ENCODE measurements around the gene CKAP5.
A peak's percentile ranks its signal among the peaks of the same experiment; 100 is the strongest.

CKAP5 gene

GRCh38 chr11:46845740-46846509 is at the start of gene CKAP5:
TSS of gene CKAP5 (minus strand) at chr11:46846280. CDS start at chr11:46821231, 25,049 bp downstream.
- H3K36me3 Mint-ChIP-seq (ENCODE audit: low read depth) = peaks cover 28% of the 10 kb centered on the region
- peaks cover 45% of the 10 kb centered on the region for H3K4me1 Mint-ChIP-seq (ENCODE audit: low read depth)
- no peaks in the 10 kb centered on the region for H3K27me3 Mint-ChIP-seq
- peak within 1 kb of the TSS; percentile 92 for H3K4me3 Mint-ChIP-seq
- H3K9me3 Mint-ChIP-seq = no peaks in the 10 kb centered on the region
- H3K27ac Mint-ChIP-seq = peak within 1 kb of the TSS; percentile 93

DNA sequence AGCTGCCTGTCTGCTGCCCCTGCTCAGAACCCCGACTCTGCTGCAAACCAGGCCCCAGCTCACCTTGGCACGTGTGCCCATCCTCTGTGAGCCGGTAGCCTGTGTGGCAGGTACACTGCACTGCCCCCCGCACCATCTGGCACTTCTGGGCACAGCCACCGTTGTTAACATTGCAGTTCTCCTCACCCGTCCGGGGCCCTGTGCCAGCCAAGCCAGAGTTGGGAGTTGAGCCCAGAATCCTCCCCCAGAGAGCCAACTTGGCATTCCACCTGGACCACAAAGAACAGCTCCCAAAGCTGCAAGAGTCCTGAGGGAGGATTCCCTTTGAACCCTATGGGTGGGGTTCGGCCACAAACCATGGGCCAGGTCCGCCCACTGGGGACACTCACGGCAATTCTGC is 49.7 kb upstream of the CKAP5 start:
- H3K9me3 Mint-ChIP-seq = no peaks in the 10 kb centered on the region
- no peak overlapping the region for H3K4me3 Mint-ChIP-seq
- H3K4me1 Mint-ChIP-seq (ENCODE audit: low read depth) = no peaks in the 10 kb centered on the region

DNA sequence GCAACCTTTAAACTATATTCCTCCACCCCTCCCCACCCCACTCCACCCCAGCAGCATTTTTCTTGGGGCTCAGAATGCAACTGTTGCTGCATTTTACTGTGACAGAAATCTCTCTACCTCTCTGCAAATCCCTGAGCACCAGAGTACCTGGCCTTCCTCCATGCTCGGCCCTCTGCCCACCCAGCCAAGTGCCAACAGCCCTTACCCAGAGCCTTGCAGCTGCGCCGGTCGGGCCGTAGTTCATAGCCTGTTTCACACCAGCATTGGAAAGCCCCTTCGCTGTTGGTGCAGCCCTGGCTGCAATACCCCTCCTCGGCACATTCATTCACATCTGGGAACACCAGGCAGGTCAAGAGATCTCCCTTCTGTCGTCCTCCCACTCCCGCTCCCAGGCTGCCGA is 48.9 kb upstream of the CKAP5 start:
- H3K27me3 Mint-ChIP-seq = no peaks in the 10 kb centered on the region
- H3K4me1 Mint-ChIP-seq (ENCODE audit: low read depth) = no peaks in the 10 kb centered on the region
- H3K4me3 Mint-ChIP-seq = no peak overlapping the region
- no peaks in the 10 kb centered on the region for H3K36me3 Mint-ChIP-seq (ENCODE audit: low read depth)
- no peak overlapping the region for H3K27ac Mint-ChIP-seq
- H3K9me3 Mint-ChIP-seq = no peaks in the 10 kb centered on the region

More for the DNA sequence above, 49.7 kb upstream of the CKAP5 start:
- no peak overlapping the region for H3K27ac Mint-ChIP-seq
- H3K36me3 Mint-ChIP-seq (ENCODE audit: low read depth) = no peaks in the 10 kb centered on the region
- H3K27me3 Mint-ChIP-seq = no peaks in the 10 kb centered on the region

DNA sequence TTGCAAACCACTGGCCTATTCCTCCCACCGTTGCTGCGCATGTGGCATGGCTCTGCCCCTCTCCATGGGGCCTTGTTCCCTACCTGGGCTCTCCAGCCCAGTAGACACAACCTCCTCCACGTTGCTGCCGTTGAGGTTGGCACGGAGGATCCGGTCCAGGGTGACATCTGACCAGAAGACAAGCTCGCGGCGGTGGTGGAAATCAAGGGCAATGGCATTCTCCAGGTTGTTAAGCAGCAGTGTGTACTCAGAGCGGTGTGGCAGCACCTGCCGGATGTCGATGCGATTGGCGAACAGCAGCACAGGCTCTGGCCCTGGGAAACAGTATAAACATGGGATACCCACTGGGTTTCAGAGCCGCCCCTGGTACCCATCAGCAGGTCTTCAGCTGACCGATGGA is 48.4 kb upstream of the CKAP5 start:
- H3K9me3 Mint-ChIP-seq = no peaks in the 10 kb centered on the region
- H3K4me3 Mint-ChIP-seq = no peak overlapping the region
- H3K27ac Mint-ChIP-seq = no peak overlapping the region
- no peaks in the 10 kb centered on the region for H3K36me3 Mint-ChIP-seq (ENCODE audit: low read depth)
- H3K4me1 Mint-ChIP-seq (ENCODE audit: low read depth) = no peaks in the 10 kb centered on the region
- no peaks in the 10 kb centered on the region for H3K27me3 Mint-ChIP-seq

DNA sequence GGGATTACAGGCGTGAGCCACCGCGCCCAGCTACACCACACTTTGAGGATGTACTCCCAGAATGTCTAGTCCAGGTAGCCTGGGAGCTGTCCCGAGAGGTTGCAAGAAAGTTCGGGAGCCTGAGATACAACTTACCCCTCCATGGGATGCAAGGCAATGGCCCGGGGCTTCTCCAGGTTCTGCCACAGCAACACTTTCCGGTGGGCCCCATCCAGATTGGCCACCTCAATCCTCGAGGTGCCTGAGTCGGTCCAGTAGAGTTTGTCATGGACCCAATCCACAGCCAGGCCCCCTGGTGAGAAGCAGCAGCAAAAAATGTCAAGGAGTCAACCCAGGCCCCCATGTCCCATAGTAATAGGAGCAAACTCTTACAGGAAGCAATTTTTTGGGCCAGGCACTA is 46.8 kb upstream of the CKAP5 start:
- no peaks in the 10 kb centered on the region for H3K36me3 Mint-ChIP-seq (ENCODE audit: low read depth)
- H3K4me1 Mint-ChIP-seq (ENCODE audit: low read depth) = no peaks in the 10 kb centered on the region
- no peak overlapping the region for H3K4me3 Mint-ChIP-seq

DNA sequence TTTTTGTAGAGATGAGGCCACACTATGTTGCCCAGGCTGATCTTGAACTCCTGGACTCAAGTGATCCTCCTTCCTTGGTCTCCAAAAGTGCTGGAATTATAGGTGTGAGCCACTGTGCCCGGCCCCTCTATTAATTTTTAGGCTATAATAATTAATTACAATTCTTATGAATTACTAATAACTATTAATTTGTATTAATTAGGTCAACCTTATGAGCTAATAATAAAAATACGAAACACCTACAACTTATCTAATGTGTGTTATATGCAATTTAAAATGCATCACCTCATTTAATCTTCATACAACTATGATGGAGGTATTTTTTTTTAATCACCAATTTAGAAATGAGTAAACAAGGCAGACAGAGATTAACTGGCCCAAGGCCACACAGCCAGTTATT is 46.0 kb upstream of the CKAP5 start:
- Mint-ChIP-seq H3K27me3 (no peaks in the 10 kb centered on the region), H3K4me3 (no peak overlapping the region), H3K27ac (no peak overlapping the region), H3K36me3 (ENCODE audit: low read depth) (no peaks in the 10 kb centered on the region), H3K9me3 (no peaks in the 10 kb centered on the region), H3K4me1 (ENCODE audit: low read depth) (no peaks in the 10 kb centered on the region)

More for the DNA sequence above, 46.8 kb upstream of the CKAP5 start:
- Mint-ChIP-seq H3K27ac (no peak overlapping the region), H3K9me3 (no peaks in the 10 kb centered on the region), H3K27me3 (no peaks in the 10 kb centered on the region)

DNA sequence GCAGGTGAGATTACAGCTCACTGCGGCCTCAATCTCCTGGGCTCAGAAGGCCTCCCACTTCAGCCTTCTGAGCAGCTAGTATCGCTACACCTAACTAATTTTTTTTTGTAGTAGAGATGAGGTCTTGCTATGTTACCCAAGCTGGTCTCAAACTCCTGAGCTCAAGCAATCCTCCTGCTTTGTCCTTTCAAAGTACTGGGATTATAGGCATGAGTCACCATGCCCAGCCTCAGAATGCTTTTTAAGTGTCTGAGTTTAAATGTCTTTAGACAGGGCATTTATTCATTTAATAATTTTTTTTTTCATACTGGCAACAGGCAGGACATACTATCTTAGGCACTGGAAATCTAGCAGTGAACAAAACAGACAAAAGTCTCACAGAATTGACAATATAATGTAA is 44.6 kb upstream of the CKAP5 start:
- Mint-ChIP-seq H3K27ac (no peak overlapping the region), H3K9me3 (no peaks in the 10 kb centered on the region), H3K4me3 (no peak overlapping the region), H3K27me3 (no peaks in the 10 kb centered on the region), H3K4me1 (ENCODE audit: low read depth) (no peaks in the 10 kb centered on the region), H3K36me3 (ENCODE audit: low read depth) (no peaks in the 10 kb centered on the region)

- no peak overlapping the region for H3K4me3 Mint-ChIP-seq
- no peaks in the 10 kb centered on the region for H3K36me3 Mint-ChIP-seq (ENCODE audit: low read depth)
- no peaks in the 10 kb centered on the region for H3K27me3 Mint-ChIP-seq
- no peak overlapping the region for H3K27ac Mint-ChIP-seq
- H3K9me3 Mint-ChIP-seq = no peaks in the 10 kb centered on the region
- no peaks in the 10 kb centered on the region for H3K4me1 Mint-ChIP-seq (ENCODE audit: low read depth)
Observed at GRCh38 chr11:46889689-46890475, 43.8 kb upstream of the CKAP5 start.

DNA sequence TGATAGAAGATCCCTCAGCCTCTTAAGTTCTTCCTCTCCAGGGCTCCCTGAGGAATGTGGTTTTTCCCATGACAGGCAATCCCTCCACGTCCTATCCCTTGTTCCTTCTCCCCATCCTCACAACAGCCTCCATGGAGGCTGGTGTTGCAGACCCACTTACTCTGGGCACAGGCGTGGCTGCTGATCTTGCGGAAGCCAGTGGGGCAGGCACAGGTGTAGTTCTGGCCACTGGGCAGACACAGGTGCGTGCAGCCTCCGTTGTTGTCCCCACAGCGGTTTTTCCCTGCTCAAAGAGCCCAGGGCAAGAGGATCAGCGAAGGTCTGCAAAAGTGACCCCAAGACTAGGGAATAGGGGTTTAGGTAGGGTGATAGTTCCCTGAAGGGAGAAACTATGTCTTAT is 43.2 kb upstream of the CKAP5 start:
- Mint-ChIP-seq H3K27ac (no peak overlapping the region), H3K4me3 (no peak overlapping the region), H3K36me3 (ENCODE audit: low read depth) (no peaks in the 10 kb centered on the region), H3K9me3 (no peaks in the 10 kb centered on the region), H3K4me1 (ENCODE audit: low read depth) (no peaks in the 10 kb centered on the region), H3K27me3 (no peaks in the 10 kb centered on the region)

- Mint-ChIP-seq H3K27me3 (no peaks in the 10 kb centered on the region), H3K9me3 (no peaks in the 10 kb centered on the region), H3K4me3 (no peak overlapping the region), H3K27ac (no peak overlapping the region), H3K4me1 (ENCODE audit: low read depth) (no peaks in the 10 kb centered on the region), H3K36me3 (ENCODE audit: low read depth) (no peaks in the 10 kb centered on the region)
Observed at GRCh38 chr11:46888636-46889035, 42.6 kb upstream of the CKAP5 start.

GRCh38 chr11:46886211-46886610 is 40.1 kb upstream of the CKAP5 start:
- H3K27me3 Mint-ChIP-seq = no peaks in the 10 kb centered on the region
- H3K9me3 Mint-ChIP-seq = no peaks in the 10 kb centered on the region
- H3K36me3 Mint-ChIP-seq (ENCODE audit: low read depth) = no peaks in the 10 kb centered on the region
- H3K4me1 Mint-ChIP-seq (ENCODE audit: low read depth) = no peaks in the 10 kb centered on the region
- H3K4me3 Mint-ChIP-seq = no peak overlapping the region
- no peak overlapping the region for H3K27ac Mint-ChIP-seq

DNA sequence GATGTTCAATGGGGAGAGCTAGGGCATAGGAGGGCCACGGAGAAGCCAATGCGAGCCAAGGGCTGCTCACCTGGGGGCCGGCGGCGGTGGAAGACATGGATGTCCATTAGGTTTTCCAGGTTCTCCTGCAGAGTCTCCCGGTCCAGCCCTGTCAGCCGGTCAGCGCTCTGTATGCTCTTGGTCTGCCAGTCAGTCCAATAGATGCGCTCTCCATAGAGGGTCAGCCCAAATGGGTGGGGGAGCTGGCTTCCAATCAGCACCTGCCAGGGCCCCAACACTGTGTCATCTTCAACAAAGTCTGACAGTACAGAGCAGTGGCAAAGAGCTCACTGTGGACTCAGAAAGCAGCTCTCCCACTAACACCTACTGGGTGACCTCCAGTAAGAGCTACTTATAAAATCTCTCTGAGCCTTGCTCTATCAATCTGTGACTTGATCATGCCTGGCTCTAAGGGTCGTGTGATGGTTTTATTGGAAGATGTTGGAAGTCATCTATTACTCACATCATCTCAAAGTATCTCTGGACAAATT is 33.0 kb upstream of the CKAP5 start:
- no peak overlapping the region for H3K27ac Mint-ChIP-seq
- no peaks in the 10 kb centered on the region for H3K4me1 Mint-ChIP-seq (ENCODE audit: low read depth)
- H3K9me3 Mint-ChIP-seq = no peaks in the 10 kb centered on the region
- H3K27me3 Mint-ChIP-seq = no peaks in the 10 kb centered on the region
- H3K36me3 Mint-ChIP-seq (ENCODE audit: low read depth) = no peaks in the 10 kb centered on the region
- H3K4me3 Mint-ChIP-seq = no peak overlapping the region

GRCh38 chr11:46877580-46877979 is 31.5 kb upstream of the CKAP5 start:
- H3K4me3 Mint-ChIP-seq = no peak overlapping the region
- H3K27ac Mint-ChIP-seq = no peak overlapping the region
- H3K4me1 Mint-ChIP-seq (ENCODE audit: low read depth) = no peaks in the 10 kb centered on the region
- H3K9me3 Mint-ChIP-seq = no peaks in the 10 kb centered on the region
- no peaks in the 10 kb centered on the region for H3K36me3 Mint-ChIP-seq (ENCODE audit: low read depth)
- H3K27me3 Mint-ChIP-seq = no peaks in the 10 kb centered on the region

GRCh38 chr11:46876471-46876870 is 30.4 kb upstream of the CKAP5 start:
- Mint-ChIP-seq H3K4me1 (ENCODE audit: low read depth) (no peaks in the 10 kb centered on the region), H3K27ac (no peak overlapping the region), H3K4me3 (no peak overlapping the region), H3K9me3 (no peaks in the 10 kb centered on the region), H3K27me3 (no peaks in the 10 kb centered on the region), H3K36me3 (ENCODE audit: low read depth) (no peaks in the 10 kb centered on the region)

- no peak overlapping the region for H3K27ac Mint-ChIP-seq
- H3K9me3 Mint-ChIP-seq = no peaks in the 10 kb centered on the region
- H3K36me3 Mint-ChIP-seq (ENCODE audit: low read depth) = no peaks in the 10 kb centered on the region
- no peak overlapping the region for H3K4me3 Mint-ChIP-seq
- H3K27me3 Mint-ChIP-seq = no peaks in the 10 kb centered on the region
- no peaks in the 10 kb centered on the region for H3K4me1 Mint-ChIP-seq (ENCODE audit: low read depth)
Observed at GRCh38 chr11:46874586-46874985, 28.5 kb upstream of the CKAP5 start.

Measured in stimulated activated naive CD8-positive, alpha-beta T cell treated with anti-CD3 and anti-CD28 coated beads, Interleukin-15, Interleukin-2, amounts not matched to agents 100 ng/mL and 50 ng/mL, for 24 hours (primary cell).